Transverse colon (tissue), 4 donors: ENCODE measurements around the gene AOC1.

Experiments used
- EP300 ChIP-seq: sonication (generic); formaldehyde crosslinking; IDR thresholded peaks from one replicate; pipeline ENCODE4 v1.6.1; 2017; ENCODE audit warnings: antibody characterized with exemption, low read depth
- POLR2A ChIP-seq: fragments of 450-650 bp; IDR thresholded peaks from one replicate; pipeline ENCODE4 v1.6.1; 2016; ENCODE audit warnings: antibody characterized with exemption, mild to moderate bottlenecking, moderate library complexity
- POLR2AphosphoS5 ChIP-seq, 3 donors: sonication (generic); formaldehyde crosslinking; IDR thresholded peaks; one replicate each; pipeline ENCODE4 v1.6.1; 2016; ENCODE audit warnings: antibody characterized with exemption in 3 of 3
- TF ChIP-seq, protein P1 (sequence below), 5 experiments: fragments of 200-600 bp in 3 of 5; fragments of 450-650 bp in 2 of 5; sonication (generic) in 3 of 5; IDR thresholded peaks; 1 replicate in 2 of 5; 2 replicates in 3 of 5; pipeline ENCODE4 v1.5.1; 2016 to 2017; ENCODE audit warnings: antibody characterized with exemption in 5 of 5, inconsistent platforms in 3 of 5, mild to moderate bottlenecking in 2 of 5, moderate library complexity in 1 of 5

DNA sequence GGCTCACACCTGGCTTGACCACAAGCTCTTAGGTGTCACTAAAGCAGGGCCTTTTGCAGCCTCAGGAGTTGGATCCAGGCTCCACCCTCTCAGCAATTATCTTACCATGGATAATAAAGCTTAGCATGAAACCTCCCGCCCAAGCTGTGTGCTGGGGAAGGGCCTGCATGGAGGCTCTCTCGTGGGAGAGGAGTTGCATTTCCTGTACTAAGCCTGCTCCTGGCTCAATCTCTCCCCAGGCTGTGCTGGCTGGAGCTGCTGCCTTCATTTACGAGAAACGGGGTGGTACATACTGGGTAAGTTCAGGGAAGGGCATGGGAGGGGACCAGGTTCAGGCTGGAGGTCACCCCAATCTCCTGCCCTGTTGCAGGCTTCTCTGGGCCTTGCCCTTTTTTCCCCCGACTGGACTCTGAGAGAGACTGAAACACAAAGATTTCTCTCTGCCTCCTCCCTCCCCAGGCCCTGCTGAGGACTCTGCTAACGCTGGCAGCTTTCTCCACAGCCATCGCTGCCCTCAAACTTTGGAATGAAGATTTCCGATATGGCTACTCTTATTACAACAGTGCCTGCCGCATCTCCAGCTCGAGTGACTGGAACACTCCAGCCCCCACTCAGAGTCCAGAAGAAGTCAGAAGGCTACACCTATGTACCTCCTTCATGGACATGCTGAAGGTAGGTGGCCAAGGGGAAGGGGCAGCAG, 49.0 kb upstream of the AOC1 start:
- TF ChIP-seq, protein P1, sequence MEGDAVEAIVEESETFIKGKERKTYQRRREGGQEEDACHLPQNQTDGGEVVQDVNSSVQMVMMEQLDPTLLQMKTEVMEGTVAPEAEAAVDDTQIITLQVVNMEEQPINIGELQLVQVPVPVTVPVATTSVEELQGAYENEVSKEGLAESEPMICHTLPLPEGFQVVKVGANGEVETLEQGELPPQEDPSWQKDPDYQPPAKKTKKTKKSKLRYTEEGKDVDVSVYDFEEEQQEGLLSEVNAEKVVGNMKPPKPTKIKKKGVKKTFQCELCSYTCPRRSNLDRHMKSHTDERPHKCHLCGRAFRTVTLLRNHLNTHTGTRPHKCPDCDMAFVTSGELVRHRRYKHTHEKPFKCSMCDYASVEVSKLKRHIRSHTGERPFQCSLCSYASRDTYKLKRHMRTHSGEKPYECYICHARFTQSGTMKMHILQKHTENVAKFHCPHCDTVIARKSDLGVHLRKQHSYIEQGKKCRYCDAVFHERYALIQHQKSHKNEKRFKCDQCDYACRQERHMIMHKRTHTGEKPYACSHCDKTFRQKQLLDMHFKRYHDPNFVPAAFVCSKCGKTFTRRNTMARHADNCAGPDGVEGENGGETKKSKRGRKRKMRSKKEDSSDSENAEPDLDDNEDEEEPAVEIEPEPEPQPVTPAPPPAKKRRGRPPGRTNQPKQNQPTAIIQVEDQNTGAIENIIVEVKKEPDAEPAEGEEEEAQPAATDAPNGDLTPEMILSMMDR (IDR thresholded peaks at IDR 0.05), result no peak
- TF ChIP-seq POLR2A (no peak), POLR2AphosphoS5 (IDR thresholded peaks at IDR 0.05) (no peak), EP300 (no peak)
